Pancreas (tissue), 10 donors: Measurements from ENCODE around the gene MAP3K1. TPM values are rescaled to one million over a fixed set of nuclear protein-coding genes. Genes with fewer than 3 reads are reported as not detected.

ENCODE experiments used
- ATAC-seq, 4 donors: fragments of 200-7000 bp; cut with Tn5 transposase; one replicate each; pipeline versions ENCODE4 v1.8.0 to v1.9.1; 2020; ENCODE audit warnings: mild to moderate bottlenecking in 4 of 4, moderate library complexity in 4 of 4
- DNase-seq, 6 donors: peaks; one replicate each; pipeline ENCODE4 v3.0.0-alpha.2; 2020
- FAIRE-seq: peaks from 2 replicates; lab custom pipeline; 2012; peaks lifted over from hg19 to GRCh38; lab: Jason Lieb, UNC
- H3K27ac ChIP-seq, 4 donors: fragments of 200-600 bp; sonication (generic); 1 replicate in 3 of 4; 2 replicates in 1 of 4; pipeline versions ENCODE4 v1.5.0 to v1.8.0; 2020
- H3K27me3 ChIP-seq, 4 donors: fragments of 200-600 bp; one replicate each; pipeline ENCODE4 v1.8.0; 2021
- H3K36me3 ChIP-seq, 3 donors: fragments of 200-600 bp; sonication (generic) in 1 of 3; one replicate each; pipeline versions ENCODE4 v1.5.0 to v1.8.0; 2020 to 2021
- H3K4me1 ChIP-seq, 3 donors: fragments of 200-600 bp; one replicate each; pipeline ENCODE4 v1.8.0; 2021
- H3K4me3 ChIP-seq, 4 donors: fragments of 200-600 bp; sonication (generic) in 2 of 4; one replicate each; pipeline versions ENCODE4 v1.5.0 to v1.8.0; 2020 to 2021
- H3K9me3 ChIP-seq, 4 donors: fragments of 200-600 bp; one replicate each; pipeline ENCODE4 v1.8.0; 2021
- CTCF ChIP-seq, 4 donors: fragments of 200-600 bp; sonication (generic) in 3 of 4; IDR thresholded peaks; one replicate each; pipeline versions ENCODE4 v1.5.0 to v1.8.0; 2021; ENCODE audit warnings: antibody characterized with exemption in 4 of 4
- WGBS, 2 donors: extraction: QIAGEN DNeasy Blood & Tissue Kit; methylation state at CpG; one replicate each; pipeline ENCODE4 v1.1.7; 2013; 5-methylcytosine and 5-hydroxymethylcytosine counted together
- intact Hi-C, 3 donors: fragments of 100-400 bp; cut with DNase I; formaldehyde crosslinking; loops; one replicate each; pipeline versions ENCODE4 v1.11.1 to v1.14.2; 2022
- polyA plus RNA-seq, 2 donors: library from polyadenylated mRNA; stranded (reverse); fragments of 200-250 nt; gene quantifications; one replicate each; pipeline ENCODE4 v1.2.3, GENCODE V29; 2013
- total RNA-seq, 6 donors: library from RNA; stranded (reverse); fragmentation: NEBNext Ultra II Directional in 4 of 6; extraction: Animal tissue kit (Norgen Biotek cat#: 25700) in 4 of 6; gene quantifications; one replicate each; pipeline versions ENCODE4 v1.2.1 to v1.2.4, GENCODE V29; 2021 to 2023
- donor health status: healthy with polysubstance abuse.
- donor health status: DM: no; HTN: no; CAD: no; lungs with moderate emphysema.
- donor health status: DM: no; HTN: no; CAD: no.
- donor health status: control.
- donor health status: control.
- donor health status: Bipolar disorder and iron deficiency.
- donor health status: DM: yes; HTN: yes; CAD: no.
- donor health status: DM: no; HTN: no; CAD: no.
- donor health status: DM: no; HTN: no; CAD: no.
- donor health status: DM: yes; HTN: yes; CAD: no.

Gene MAP3K1
- total and polyA plus RNA-seq, 8 donors: 5.4 to 28.7 (median 12.1) TPM

- Histone ChIP-seq H3K27ac (no peak overlapping the region), H3K4me3 (no peak overlapping the region), H3K4me1 (peaks cover 0 to 8% (median 7%) of the 10 kb centered on the region in 3 donors), H3K9me3 (no peaks in the 10 kb centered on the region), H3K27me3 (no peaks in the 10 kb centered on the region), H3K36me3 (no peaks in the 10 kb centered on the region)
- FAIRE-seq (no peak), ATAC-seq (no peak), DNase-seq (no peak)
- TF ChIP-seq CTCF (IDR thresholded peaks at IDR 0.05): no peak
- intact Hi-C loops: no loop called here
- 88 to 97% methylated on average over 1 of the region's 1 CpG for WGBS, 2 donors
Measured at GRCh38 chr5:56803894-56804293, 11.5 kb upstream of the MAP3K1 start.

GRCh38 chr5:56807679-56808078 is 7.7 kb upstream of the MAP3K1 start:
- no peaks in the 10 kb centered on the region for H3K36me3 ChIP-seq
- FAIRE-seq (no peak), ATAC-seq (no peak), DNase-seq (no peak)
- H3K4me3 ChIP-seq: no peak overlapping the region
- no peak for TF ChIP-seq CTCF (IDR thresholded peaks at IDR 0.05)
- H3K9me3 ChIP-seq: no peaks in the 10 kb centered on the region
- H3K4me1 ChIP-seq: no peaks in the 10 kb centered on the region
- 73 to 81% methylated on average over 5 of the region's 5 CpGs for WGBS, 2 donors
- intact Hi-C loops: no loop called here
- H3K27ac ChIP-seq: no peak overlapping the region
- H3K27me3 ChIP-seq: no peaks in the 10 kb centered on the region

GRCh38 chr5:56808211-56808610 is 7.1 kb upstream of the MAP3K1 start:
- no peaks in the 10 kb centered on the region for H3K4me1 ChIP-seq
- H3K27me3 ChIP-seq: no peaks in the 10 kb centered on the region
- no peak for ATAC-seq
- H3K4me3 ChIP-seq: no peak overlapping the region
- intact Hi-C loops: no loop called here
- H3K9me3 ChIP-seq: no peaks in the 10 kb centered on the region
- no peak for TF ChIP-seq CTCF (IDR thresholded peaks at IDR 0.05)
- no peak overlapping the region for H3K27ac ChIP-seq
- no peaks in the 10 kb centered on the region for H3K36me3 ChIP-seq
- DNase-seq: no peak
- FAIRE-seq: no peak
- WGBS, 2 donors: 94 to 97% methylated on average over 4 of the region's 4 CpGs

GRCh38 chr5:56810826-56811225 is 4.5 kb upstream of the MAP3K1 start:
- no peaks in the 10 kb centered on the region for H3K9me3 ChIP-seq
- 89 to 100% methylated on average over 1 of the region's 1 CpG for WGBS, 2 donors
- FAIRE-seq: no peak
- no peak for DNase-seq
- H3K27ac ChIP-seq: no peak overlapping the region
- intact Hi-C loops: loop anchor here in 1 of 3 donors (10.0 kb wide), 2 partner anchors 166 to 316 kb away; no protein-coding TSS in a partner anchor
- H3K36me3 ChIP-seq: no peaks in the 10 kb centered on the region
- no peak for ATAC-seq
- peaks cover 0 to 5% (median 0%) of the 10 kb centered on the region in 3 donors for H3K4me1 ChIP-seq
- H3K4me3 ChIP-seq: no peak overlapping the region
- H3K27me3 ChIP-seq: no peaks in the 10 kb centered on the region
- no peak for TF ChIP-seq CTCF (IDR thresholded peaks at IDR 0.05)

- no peak for ATAC-seq
- FAIRE-seq: no peak
- no peak for DNase-seq
- no peaks in the 10 kb centered on the region for H3K36me3 ChIP-seq
- H3K27me3 ChIP-seq: no peaks in the 10 kb centered on the region
- H3K4me3 ChIP-seq: no peak overlapping the region
- 82 to 88% methylated on average over 1 of the region's 1 CpG for WGBS, 2 donors
- H3K27ac ChIP-seq: no peak overlapping the region
- no peaks in the 10 kb centered on the region for H3K9me3 ChIP-seq
- intact Hi-C loops: loop anchor here in 1 of 3 donors (10.0 kb wide), 2 partner anchors 167 to 317 kb away; no protein-coding TSS in a partner anchor
- no peak for TF ChIP-seq CTCF (IDR thresholded peaks at IDR 0.05)
- H3K4me1 ChIP-seq: peaks cover 0 to 5% (median 0%) of the 10 kb centered on the region in 3 donors
Measured at GRCh38 chr5:56812110-56812509, 3.2 kb upstream of the MAP3K1 start.
